Measurements from ENCODE around the gene CHD1. TPM values are rescaled to one million over a fixed set of nuclear protein-coding genes. Genes with fewer than 3 reads are reported as not detected.

Gene CHD1
- total and polyA plus RNA-seq, 9 of the 15 experiments (the other 6 are each of a cell fraction or from before 2014, with no cell fraction given), result 27.3 to 133 (median 58.7) TPM

DNA sequence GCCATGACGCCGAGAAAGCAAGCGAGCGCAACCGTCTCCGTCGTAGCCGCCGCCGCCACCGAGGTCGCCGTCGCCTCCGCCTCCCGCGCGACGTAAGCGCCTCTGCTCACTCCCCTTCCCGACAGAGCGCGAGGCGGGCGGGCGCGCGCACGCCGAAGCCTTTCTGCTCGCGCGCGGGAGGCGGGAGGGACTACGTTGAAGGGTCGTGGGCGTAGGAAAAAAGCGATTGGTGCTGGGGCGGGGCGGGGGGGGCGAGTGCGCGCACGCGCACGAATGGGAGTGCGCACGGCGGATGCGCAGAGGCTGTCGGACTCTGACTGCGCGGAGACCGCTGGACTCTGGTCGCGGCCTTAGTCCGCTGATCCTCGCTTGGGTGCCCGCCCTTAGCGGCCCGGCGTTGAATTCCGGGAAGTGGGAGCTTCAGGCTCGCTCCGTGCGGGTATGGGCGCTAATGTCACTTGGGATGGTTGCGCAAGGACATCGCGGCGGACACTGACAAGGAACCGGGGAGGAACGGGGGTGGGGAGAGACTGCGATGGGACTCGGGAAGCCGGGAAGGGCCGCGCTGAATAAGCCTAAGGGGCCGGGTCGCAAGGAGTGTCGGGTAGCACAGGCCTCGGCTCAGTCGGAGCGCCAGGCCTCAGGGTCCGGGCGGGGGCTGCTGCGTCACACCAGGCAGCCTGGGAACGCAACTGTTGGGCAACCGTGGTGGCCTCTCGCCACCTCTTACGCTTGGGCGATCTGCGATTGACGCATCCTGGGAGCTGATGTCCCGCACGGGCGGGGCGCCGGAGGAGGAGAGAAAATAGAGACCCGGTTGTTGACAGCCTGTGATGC is at the start of gene CHD1 (continued):
- TF ChIP-seq, protein P1, sequence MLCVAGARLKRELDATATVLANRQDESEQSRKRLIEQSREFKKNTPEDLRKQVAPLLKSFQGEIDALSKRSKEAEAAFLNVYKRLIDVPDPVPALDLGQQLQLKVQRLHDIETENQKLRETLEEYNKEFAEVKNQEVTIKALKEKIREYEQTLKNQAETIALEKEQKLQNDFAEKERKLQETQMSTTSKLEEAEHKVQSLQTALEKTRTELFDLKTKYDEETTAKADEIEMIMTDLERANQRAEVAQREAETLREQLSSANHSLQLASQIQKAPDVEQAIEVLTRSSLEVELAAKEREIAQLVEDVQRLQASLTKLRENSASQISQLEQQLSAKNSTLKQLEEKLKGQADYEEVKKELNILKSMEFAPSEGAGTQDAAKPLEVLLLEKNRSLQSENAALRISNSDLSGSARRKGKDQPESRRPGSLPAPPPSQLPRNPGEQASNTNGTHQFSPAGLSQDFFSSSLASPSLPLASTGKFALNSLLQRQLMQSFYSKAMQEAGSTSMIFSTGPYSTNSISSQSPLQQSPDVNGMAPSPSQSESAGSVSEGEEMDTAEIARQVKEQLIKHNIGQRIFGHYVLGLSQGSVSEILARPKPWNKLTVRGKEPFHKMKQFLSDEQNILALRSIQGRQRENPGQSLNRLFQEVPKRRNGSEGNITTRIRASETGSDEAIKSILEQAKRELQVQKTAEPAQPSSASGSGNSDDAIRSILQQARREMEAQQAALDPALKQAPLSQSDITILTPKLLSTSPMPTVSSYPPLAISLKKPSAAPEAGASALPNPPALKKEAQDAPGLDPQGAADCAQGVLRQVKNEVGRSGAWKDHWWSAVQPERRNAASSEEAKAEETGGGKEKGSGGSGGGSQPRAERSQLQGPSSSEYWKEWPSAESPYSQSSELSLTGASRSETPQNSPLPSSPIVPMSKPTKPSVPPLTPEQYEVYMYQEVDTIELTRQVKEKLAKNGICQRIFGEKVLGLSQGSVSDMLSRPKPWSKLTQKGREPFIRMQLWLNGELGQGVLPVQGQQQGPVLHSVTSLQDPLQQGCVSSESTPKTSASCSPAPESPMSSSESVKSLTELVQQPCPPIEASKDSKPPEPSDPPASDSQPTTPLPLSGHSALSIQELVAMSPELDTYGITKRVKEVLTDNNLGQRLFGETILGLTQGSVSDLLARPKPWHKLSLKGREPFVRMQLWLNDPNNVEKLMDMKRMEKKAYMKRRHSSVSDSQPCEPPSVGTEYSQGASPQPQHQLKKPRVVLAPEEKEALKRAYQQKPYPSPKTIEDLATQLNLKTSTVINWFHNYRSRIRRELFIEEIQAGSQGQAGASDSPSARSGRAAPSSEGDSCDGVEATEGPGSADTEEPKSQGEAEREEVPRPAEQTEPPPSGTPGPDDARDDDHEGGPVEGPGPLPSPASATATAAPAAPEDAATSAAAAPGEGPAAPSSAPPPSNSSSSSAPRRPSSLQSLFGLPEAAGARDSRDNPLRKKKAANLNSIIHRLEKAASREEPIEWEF (CRISPR knock-in tag; IDR thresholded peaks at IDR 0.05), result no peak
- TF ChIP-seq POLR2AphosphoS2 (IDR thresholded peaks at IDR 0.05; ENCODE audit: low read length), result no peak
- TF ChIP-seq KDM4B (IDR thresholded peaks at IDR 0.05; ENCODE audit: borderline replicate concordance in 2 of 2, low read depth in 1 of 2), result 0 out of 4 replicates have a peak, but pooled peaks of 1 of the 2 experiments have one; percentile 26
- no peak for TF ChIP-seq NFIX (CRISPR knock-in tag; IDR thresholded peaks at IDR 0.05; ENCODE audit: low read depth)
- TF ChIP-seq, protein P2, sequence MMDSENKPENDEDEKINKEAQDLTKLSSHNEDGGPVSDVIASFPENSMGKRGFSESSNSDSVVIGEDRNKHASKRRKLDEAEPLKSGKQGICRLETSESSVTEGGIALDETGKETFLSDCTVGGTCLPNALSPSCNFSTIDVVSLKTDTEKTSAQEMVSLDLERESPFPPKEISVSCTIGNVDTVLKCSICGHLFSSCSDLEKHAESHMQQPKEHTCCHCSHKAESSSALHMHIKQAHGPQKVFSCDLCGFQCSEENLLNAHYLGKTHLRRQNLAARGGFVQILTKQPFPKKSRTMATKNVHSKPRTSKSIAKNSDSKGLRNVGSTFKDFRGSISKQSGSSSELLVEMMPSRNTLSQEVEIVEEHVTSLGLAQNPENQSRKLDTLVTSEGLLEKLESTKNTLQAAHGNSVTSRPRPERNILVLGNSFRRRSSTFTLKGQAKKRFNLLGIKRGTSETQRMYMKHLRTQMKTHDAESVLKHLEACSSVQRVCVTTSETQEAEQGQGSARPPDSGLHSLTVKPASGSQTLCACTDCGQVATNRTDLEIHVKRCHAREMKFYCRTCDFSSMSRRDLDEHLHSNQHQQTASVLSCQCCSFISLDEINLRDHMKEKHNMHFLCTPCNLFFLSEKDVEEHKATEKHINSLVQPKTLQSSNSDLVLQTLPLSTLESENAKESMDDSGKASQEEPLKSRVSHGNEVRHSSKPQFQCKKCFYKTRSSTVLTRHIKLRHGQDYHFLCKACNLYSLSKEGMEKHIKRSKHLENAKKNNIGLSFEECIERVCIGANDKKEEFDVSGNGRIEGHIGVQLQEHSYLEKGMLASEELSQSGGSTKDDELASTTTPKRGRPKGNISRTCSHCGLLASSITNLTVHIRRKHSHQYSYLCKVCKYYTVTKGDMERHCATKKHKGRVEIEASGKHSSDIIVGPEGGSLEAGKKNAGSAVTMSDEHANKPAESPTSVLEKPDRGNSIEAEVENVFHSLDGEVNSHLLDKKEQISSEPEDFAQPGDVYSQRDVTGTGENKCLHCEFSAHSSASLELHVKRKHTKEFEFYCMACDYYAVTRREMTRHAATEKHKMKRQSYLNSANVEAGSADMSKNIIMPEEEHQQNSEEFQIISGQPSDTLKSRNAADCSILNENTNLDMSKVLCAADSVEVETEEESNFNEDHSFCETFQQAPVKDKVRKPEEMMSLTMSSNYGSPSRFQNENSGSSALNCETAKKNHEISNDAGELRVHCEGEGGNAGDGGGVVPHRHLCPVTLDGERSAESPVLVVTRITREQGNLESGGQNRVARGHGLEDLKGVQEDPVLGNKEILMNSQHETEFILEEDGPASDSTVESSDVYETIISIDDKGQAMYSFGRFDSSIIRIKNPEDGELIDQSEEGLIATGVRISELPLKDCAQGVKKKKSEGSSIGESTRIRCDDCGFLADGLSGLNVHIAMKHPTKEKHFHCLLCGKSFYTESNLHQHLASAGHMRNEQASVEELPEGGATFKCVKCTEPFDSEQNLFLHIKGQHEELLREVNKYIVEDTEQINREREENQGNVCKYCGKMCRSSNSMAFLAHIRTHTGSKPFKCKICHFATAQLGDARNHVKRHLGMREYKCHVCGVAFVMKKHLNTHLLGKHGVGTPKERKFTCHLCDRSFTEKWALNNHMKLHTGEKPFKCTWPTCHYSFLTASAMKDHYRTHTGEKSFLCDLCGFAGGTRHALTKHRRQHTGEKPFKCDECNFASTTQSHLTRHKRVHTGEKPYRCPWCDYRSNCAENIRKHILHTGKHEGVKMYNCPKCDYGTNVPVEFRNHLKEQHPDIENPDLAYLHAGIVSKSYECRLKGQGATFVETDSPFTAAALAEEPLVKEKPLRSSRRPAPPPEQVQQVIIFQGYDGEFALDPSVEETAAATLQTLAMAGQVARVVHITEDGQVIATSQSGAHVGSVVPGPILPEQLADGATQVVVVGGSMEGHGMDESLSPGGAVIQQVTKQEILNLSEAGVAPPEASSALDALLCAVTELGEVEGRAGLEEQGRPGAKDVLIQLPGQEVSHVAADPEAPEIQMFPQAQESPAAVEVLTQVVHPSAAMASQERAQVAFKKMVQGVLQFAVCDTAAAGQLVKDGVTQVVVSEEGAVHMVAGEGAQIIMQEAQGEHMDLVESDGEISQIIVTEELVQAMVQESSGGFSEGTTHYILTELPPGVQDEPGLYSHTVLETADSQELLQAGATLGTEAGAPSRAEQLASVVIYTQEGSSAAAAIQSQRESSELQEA (IDR thresholded peaks at IDR 0.05; ENCODE audit: low read depth), result peak; percentile 76
- TF ChIP-seq EWSR1 (IDR thresholded peaks at IDR 0.05; ENCODE audit: borderline replicate concordance, low read depth, partially characterized antibody), result no peak
- TF ChIP-seq CCNT2 (IDR thresholded peaks at IDR 0.05; ENCODE audit: borderline replicate concordance, extremely low read depth, insufficient read length, low read depth, low read length), result peak; percentile 84
- TF ChIP-seq THRAP3 (IDR thresholded peaks at IDR 0.05; ENCODE audit: borderline replicate concordance), result no peak
- TF ChIP-seq, protein P3, sequence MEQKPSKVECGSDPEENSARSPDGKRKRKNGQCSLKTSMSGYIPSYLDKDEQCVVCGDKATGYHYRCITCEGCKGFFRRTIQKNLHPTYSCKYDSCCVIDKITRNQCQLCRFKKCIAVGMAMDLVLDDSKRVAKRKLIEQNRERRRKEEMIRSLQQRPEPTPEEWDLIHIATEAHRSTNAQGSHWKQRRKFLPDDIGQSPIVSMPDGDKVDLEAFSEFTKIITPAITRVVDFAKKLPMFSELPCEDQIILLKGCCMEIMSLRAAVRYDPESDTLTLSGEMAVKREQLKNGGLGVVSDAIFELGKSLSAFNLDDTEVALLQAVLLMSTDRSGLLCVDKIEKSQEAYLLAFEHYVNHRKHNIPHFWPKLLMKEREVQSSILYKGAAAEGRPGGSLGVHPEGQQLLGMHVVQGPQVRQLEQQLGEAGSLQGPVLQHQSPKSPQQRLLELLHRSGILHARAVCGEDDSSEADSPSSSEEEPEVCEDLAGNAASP (IDR thresholded peaks at IDR 0.05), result no peak
- no peak for TF ChIP-seq ARID2 (IDR thresholded peaks at IDR 0.05)
